ENCODE data around the gene MYO18A.
"Not testable (repeated sequence)": the region's sequence is repeated elsewhere in the genome, so short reads cannot be mapped to it uniquely, and the experiment has no call there.

Gene MYO18A

GRCh38 chr17:29179232-29180033, 765 bp downstream of the MYO18A start:
- H3K4me3 ChIP-seq (ENCODE audit: low read length): peak overlapping the region; percentile 3; the same call in 1 of the 2 replicates
- TF ChIP-seq ZNF274 (IDR thresholded peaks at IDR 0.05; ENCODE audit: low read depth, low read length): no peak

- no peak for TF ChIP-seq ZNF274 (IDR thresholded peaks at IDR 0.05; ENCODE audit: low read depth, low read length)
- H3K4me3 ChIP-seq (ENCODE audit: low read length): no peak overlapping the region
Measured at GRCh38 chr17:29178750-29179231, 1.4 kb downstream of the MYO18A start.

- H3K4me3 ChIP-seq (ENCODE audit: low read length): no peak overlapping the region
- TF ChIP-seq ZNF274 (IDR thresholded peaks at IDR 0.05; ENCODE audit: low read depth, low read length): no peak
Measured at GRCh38 chr17:29177871-29178749, 2.1 kb downstream of the MYO18A start.

- H3K4me3 ChIP-seq (ENCODE audit: low read length): no peak overlapping the region
Measured at GRCh38 chr17:29177541-29177870, 2.7 kb downstream of the MYO18A start.

GRCh38 chr17:29176558-29177351, 3.4 kb downstream of the MYO18A start:
- peak overlapping the region; percentile 66; the same call in 1 of the 2 replicates for H3K4me3 ChIP-seq (ENCODE audit: low read length)
- no peak for TF ChIP-seq ZNF274 (IDR thresholded peaks at IDR 0.05; ENCODE audit: low read depth, low read length)

More at GRCh38 chr17:29177541-29177870, 2.7 kb downstream of the MYO18A start:
- no peak for TF ChIP-seq ZNF274 (IDR thresholded peaks at IDR 0.05; ENCODE audit: low read depth, low read length)

- H3K4me3 ChIP-seq (ENCODE audit: low read length): no peak overlapping the region
- no peak for TF ChIP-seq ZNF274 (IDR thresholded peaks at IDR 0.05; ENCODE audit: low read depth, low read length)
Measured at GRCh38 chr17:29175349-29175748, 4.8 kb downstream of the MYO18A start.

GRCh38 chr17:29172589-29172988, 7.6 kb downstream of the MYO18A start:
- no peak for TF ChIP-seq ZNF274 (IDR thresholded peaks at IDR 0.05; ENCODE audit: low read depth, low read length)
- no peak overlapping the region for H3K4me3 ChIP-seq (ENCODE audit: low read length)

GRCh38 chr17:29170682-29171081, 9.5 kb downstream of the MYO18A start:
- no peak for TF ChIP-seq ZNF274 (IDR thresholded peaks at IDR 0.05; ENCODE audit: low read depth, low read length)
- no peak overlapping the region for H3K4me3 ChIP-seq (ENCODE audit: low read length)

GRCh38 chr17:29169806-29170591, 10.2 kb downstream of the MYO18A start:
- no peak for TF ChIP-seq ZNF274 (IDR thresholded peaks at IDR 0.05; ENCODE audit: low read depth, low read length)
- H3K4me3 ChIP-seq (ENCODE audit: low read length): no peak overlapping the region

GRCh38 chr17:29168759-29169126, 11.5 kb downstream of the MYO18A start:
- H3K4me3 ChIP-seq (ENCODE audit: low read length): not testable (repeated sequence)

GRCh38 chr17:29168079-29168758, 12.0 kb downstream of the MYO18A start:
- H3K4me3 ChIP-seq (ENCODE audit: low read length): no peak overlapping the region
- no peak for TF ChIP-seq ZNF274 (IDR thresholded peaks at IDR 0.05; ENCODE audit: low read depth, low read length)

GRCh38 chr17:29167393-29168078, 12.7 kb downstream of the MYO18A start:
- H3K4me3 ChIP-seq (ENCODE audit: low read length): no peak overlapping the region

More at GRCh38 chr17:29167393-29168078, 12.7 kb downstream of the MYO18A start:
- no peak for TF ChIP-seq ZNF274 (IDR thresholded peaks at IDR 0.05; ENCODE audit: low read depth, low read length)

All from GM08714 (cell line).